H9 (cell line): ENCODE measurements around the gene GPX7. TPM values are rescaled to one million over a fixed set of nuclear protein-coding genes. Genes with fewer than 3 reads are reported as not detected.

Experiments used
- DNase-seq: peaks from one replicate; pipeline ENCODE4 v3.0.0-alpha.2; 2017
- H2AFZ ChIP-seq: one replicate; pipeline ENCODE4 v1.6.1; 2013; ENCODE audit warnings: mild to moderate bottlenecking, low read length, control low read depth, moderate library complexity
- H2AK5ac ChIP-seq: 2 replicates; pipeline ENCODE4 v1.6.1; 2013; ENCODE audit warnings: low read length, control low read depth, mixed read lengths; ENCODE audit not compliant: insufficient read length
- H2BK120ac ChIP-seq: one replicate; pipeline ENCODE4 v1.6.1; 2013; ENCODE audit warnings: low read depth, mild to moderate bottlenecking, low read length, control low read depth, inconsistent platforms; ENCODE audit not compliant: poor library complexity, severe bottlenecking
- H2BK12ac ChIP-seq: 2 replicates; pipeline ENCODE4 v1.6.1; 2013; ENCODE audit warnings: low read length, control low read depth, mixed read lengths, low read depth; ENCODE audit not compliant: insufficient read length
- H2BK15ac ChIP-seq: 2 replicates; pipeline ENCODE4 v1.6.1; 2013; ENCODE audit warnings: low read depth, low read length, control low read depth
- H2BK20ac ChIP-seq: one replicate; pipeline ENCODE4 v1.6.1; 2013; ENCODE audit warnings: low read depth, mild to moderate bottlenecking, low read length, control low read depth, inconsistent platforms; ENCODE audit not compliant: poor library complexity, severe bottlenecking
- H2BK5ac ChIP-seq: 2 replicates; pipeline ENCODE4 v1.6.1; 2013; ENCODE audit warnings: low read length, control low read depth, mixed read lengths; ENCODE audit not compliant: insufficient read length
- H3K14ac ChIP-seq: 2 replicates; pipeline ENCODE4 v1.6.1; 2013; ENCODE audit warnings: low read length, control low read depth; ENCODE audit not compliant: insufficient read depth
- H3K18ac ChIP-seq: 2 replicates; pipeline ENCODE4 v1.6.1; 2013; ENCODE audit warnings: low read depth, mild to moderate bottlenecking, mixed read lengths, low read length, control low read depth; ENCODE audit not compliant: insufficient read length
- H3K23ac ChIP-seq: 2 replicates; pipeline ENCODE4 v1.6.1; 2013; ENCODE audit warnings: low read length, control low read depth, mixed read lengths, low read depth; ENCODE audit not compliant: insufficient read length
- H3K23me2 ChIP-seq: 2 replicates; pipeline ENCODE4 v1.6.1; 2013; ENCODE audit warnings: low read depth, mild to moderate bottlenecking, mixed read lengths, low read length, control low read depth; ENCODE audit not compliant: insufficient read length, poor library complexity, severe bottlenecking
- H3K27ac ChIP-seq: 2 replicates; pipeline ENCODE4 v1.5.1; 2013; ENCODE audit warnings: low read length, control low read depth, mixed read lengths, low read depth; ENCODE audit not compliant: insufficient read length
- H3K27me3 ChIP-seq: 2 replicates; pipeline ENCODE4 v1.6.1; 2013; ENCODE audit warnings: low read length, control low read depth, inconsistent platforms; ENCODE audit not compliant: insufficient read depth
- H3K4ac ChIP-seq: 2 replicates; pipeline ENCODE4 v1.6.1; 2013; ENCODE audit warnings: low read depth, mild to moderate bottlenecking, control low read depth, inconsistent platforms, low read length, moderate library complexity
- H3K4me1 ChIP-seq: 2 replicates; pipeline ENCODE4 v1.6.1; 2013; ENCODE audit warnings: low read length, control low read depth, inconsistent platforms; ENCODE audit not compliant: insufficient read depth
- H3K4me2 ChIP-seq: 2 replicates; pipeline ENCODE4 v1.6.1; 2013; ENCODE audit warnings: low read length, control low read depth, mixed read lengths; ENCODE audit not compliant: insufficient read length, insufficient read depth
- H3K56ac ChIP-seq: 2 replicates; pipeline ENCODE4 v1.6.1; 2013; ENCODE audit warnings: low read depth, mild to moderate bottlenecking, mixed read lengths, low read length, control low read depth; ENCODE audit not compliant: insufficient read length
- H3K79me1 ChIP-seq: 2 replicates; pipeline ENCODE4 v1.6.1; 2013; ENCODE audit warnings: low read depth, mild to moderate bottlenecking, moderate library complexity, low read length, control low read depth, inconsistent platforms; ENCODE audit not compliant: insufficient read depth, poor library complexity, severe bottlenecking
- H3K79me2 ChIP-seq: 2 replicates; pipeline ENCODE4 v1.6.1; 2013; ENCODE audit warnings: low read length, control low read depth, inconsistent platforms; ENCODE audit not compliant: insufficient read depth
- H3K9ac ChIP-seq: 2 replicates; pipeline ENCODE4 v1.6.1; 2013; ENCODE audit warnings: low read length, control low read depth, mixed read lengths; ENCODE audit not compliant: insufficient read length; ENCODE audit errors: extremely low read depth
- H3K9me3 ChIP-seq: one replicate; pipeline ENCODE4 v1.6.1; 2013; ENCODE audit warnings: low read depth, low read length, inconsistent platforms; ENCODE audit not compliant: control insufficient read depth
- H3T11ph ChIP-seq: one replicate; pipeline ENCODE4 v1.6.1; 2013; ENCODE audit warnings: mild to moderate bottlenecking, low read length, control low read depth, inconsistent platforms
- H4K20me1 ChIP-seq: one replicate; pipeline ENCODE4 v1.6.1; 2013; ENCODE audit not compliant: control insufficient read depth, insufficient read length, insufficient read depth
- H4K5ac ChIP-seq: 2 replicates; pipeline ENCODE4 v1.6.1; 2013; ENCODE audit warnings: low read depth, mild to moderate bottlenecking, mixed read lengths, low read length, control low read depth; ENCODE audit not compliant: insufficient read length
- H4K8ac ChIP-seq: replicated peaks from 2 replicates; pipeline ENCODE4 v1.6.1; 2013; ENCODE audit warnings: low read length, control low read depth, mixed read lengths, low read depth; ENCODE audit not compliant: insufficient read length
- H4K91ac ChIP-seq: 2 replicates; pipeline ENCODE4 v1.6.1; 2013; ENCODE audit warnings: low read depth, mild to moderate bottlenecking, moderate library complexity, mixed read lengths, low read length, control low read depth; ENCODE audit not compliant: insufficient read length
- H3K27ac Mint-ChIP-seq, 3 experiments: 2 replicates in 2 of 3; 3 replicates in 1 of 3; pipeline ENCODE4 v1.8.0; 2020 to 2021; ENCODE audit warnings: mixed read lengths in 3 of 3, mild to moderate bottlenecking in 1 of 3, moderate library complexity in 1 of 3
- H3K27me3 Mint-ChIP-seq: 2 replicates; pipeline ENCODE4 v1.8.0; 2021; ENCODE audit warnings: low read depth, mild to moderate bottlenecking, moderate library complexity, mixed read lengths
- H3K36me3 Mint-ChIP-seq, 3 experiments: 2 replicates in 2 of 3; 3 replicates in 1 of 3; pipeline ENCODE4 v1.8.0; 2020 to 2021; ENCODE audit warnings: low read depth in 3 of 3, mixed read lengths in 3 of 3; ENCODE audit not compliant: insufficient read depth in 1 of 3
- H3K4me1 Mint-ChIP-seq, 2 experiments: 2 replicates each; pipeline ENCODE4 v1.8.0; 2020; ENCODE audit warnings: mixed read lengths in 2 of 2
- H3K4me3 Mint-ChIP-seq, 2 experiments: 2 replicates in 1 of 2; 3 replicates in 1 of 2; pipeline ENCODE4 v1.8.0; 2020 to 2021; ENCODE audit warnings: mild to moderate bottlenecking in 2 of 2, mixed read lengths in 2 of 2, moderate library complexity in 1 of 2
- H3K9me3 Mint-ChIP-seq, 2 experiments: 2 replicates in 1 of 2; 3 replicates in 1 of 2; pipeline ENCODE4 v1.8.0; 2020; ENCODE audit warnings: mild to moderate bottlenecking in 2 of 2, mixed read lengths in 2 of 2, moderate library complexity in 1 of 2
- CTCF ChIP-seq: fragments of 200-600 bp; sonication (generic); conservative IDR thresholded peaks from 3 replicates; pipeline ENCODE4 v1.8.0; 2021; ENCODE audit warnings: antibody characterized with exemption, mild to moderate bottlenecking
- WGBS: extraction: QIAGEN DNeasy Blood & Tissue Kit; methylation state at CpG from one replicate; pipeline ENCODE4 v1.1.7; 2013; ENCODE audit warnings: missing lambda C conversion rate, low lambda C conversion rate, mixed read lengths; ENCODE audit not compliant: insufficient read length; ENCODE audit errors: extremely low coverage; 5-methylcytosine and 5-hydroxymethylcytosine counted together
- total RNA-seq: library from RNA; stranded (reverse); gene quantifications from 2 replicates; pipeline ENCODE4 v1.2.1, GENCODE V29; 2021

Gene GPX7
- total RNA-seq, 1 experiment from 2014 or later = 12.1 TPM

GRCh38 chr1:52627028-52627427 is 24.9 kb downstream of the GPX7 start:
- Histone ChIP-seq H3K79me1 (no peaks in the 10 kb centered on the region), H3K79me2 (no peaks in the 10 kb centered on the region), H3K56ac (no peak overlapping the region), H3K27me3 (peaks cover 7% of the 10 kb centered on the region), H4K91ac (no peak overlapping the region), H2BK5ac (no peak overlapping the region), H3K9me3 (no peaks in the 10 kb centered on the region), H2BK120ac (no peak overlapping the region), H3K9ac (no peak overlapping the region), H3K23me2 (no peaks in the 10 kb centered on the region), H4K8ac (no peak overlapping the region), H3K27ac (no peak overlapping the region), H3K14ac (no peak overlapping the region), H2AFZ (no peak overlapping the region), H2BK15ac (no peak overlapping the region), H4K20me1 (no peaks in the 10 kb centered on the region), H3K4me2 (no peak overlapping the region), H3K4me1 (no peaks in the 10 kb centered on the region; the same call in 1 of the 2 replicates), H2BK12ac (no peak overlapping the region), H3K4ac (no peak overlapping the region), H3T11ph (no peak overlapping the region), H3K18ac (no peak overlapping the region), H3K23ac (no peak overlapping the region), H2BK20ac (no peak overlapping the region), H4K5ac (no peak overlapping the region), H2AK5ac (no peak overlapping the region)
- Mint-ChIP-seq H3K36me3 (peaks cover 0 to 2% (median under 1%) of the 10 kb centered on the region in 3 experiments; a peak in 3 of 7 replicates), H3K27ac (no peak overlapping the region), H3K4me3 (no peak overlapping the region), H3K4me1 (peaks cover 6 to 10% of the 10 kb centered on the region in 2 experiments; a peak in 3 of 4 replicates), H3K9me3 (peaks cover 8 to 15% of the 10 kb centered on the region in 2 experiments; a peak in 4 of 5 replicates), H3K27me3 (peaks cover 24% of the 10 kb centered on the region)
- TF ChIP-seq CTCF = no peak
- no CpG with 5 or more reads among the region's 2 CpGs for WGBS
- DNase-seq = no peak
